ENCODE measurements around the gene LCE1A.
A peak's percentile ranks its signal among the peaks of the same experiment; 100 is the strongest.

Gene LCE1A, protein sequence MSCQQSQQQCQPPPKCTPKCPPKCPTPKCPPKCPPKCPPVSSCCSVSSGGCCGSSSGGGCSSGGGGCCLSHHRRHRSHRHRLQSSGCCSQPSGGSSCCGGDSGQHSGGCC

DNA sequence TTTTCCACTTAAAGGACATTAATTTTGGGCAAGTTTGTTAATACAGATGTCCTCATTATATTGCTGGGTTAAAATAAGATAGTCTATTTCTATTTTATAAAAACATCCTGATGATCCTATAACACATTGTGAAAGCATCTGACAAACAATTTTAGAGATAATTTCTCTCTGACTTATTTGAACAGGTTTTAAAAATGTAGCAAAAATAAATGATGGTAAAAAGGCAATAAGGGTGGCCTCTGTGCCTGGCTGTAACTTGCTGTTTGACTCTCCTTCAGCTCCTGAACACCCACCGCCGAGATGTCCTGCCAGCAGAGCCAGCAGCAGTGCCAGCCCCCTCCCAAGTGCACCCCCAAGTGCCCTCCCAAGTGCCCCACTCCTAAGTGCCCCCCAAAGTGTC, at the start of gene LCE1A:
TSS of gene LCE1A (plus strand) at position 301 of the 400 bp plus-strand sequence. CDS start at position 301, 0 bp downstream.
- DNase-seq = no peak

DNA sequence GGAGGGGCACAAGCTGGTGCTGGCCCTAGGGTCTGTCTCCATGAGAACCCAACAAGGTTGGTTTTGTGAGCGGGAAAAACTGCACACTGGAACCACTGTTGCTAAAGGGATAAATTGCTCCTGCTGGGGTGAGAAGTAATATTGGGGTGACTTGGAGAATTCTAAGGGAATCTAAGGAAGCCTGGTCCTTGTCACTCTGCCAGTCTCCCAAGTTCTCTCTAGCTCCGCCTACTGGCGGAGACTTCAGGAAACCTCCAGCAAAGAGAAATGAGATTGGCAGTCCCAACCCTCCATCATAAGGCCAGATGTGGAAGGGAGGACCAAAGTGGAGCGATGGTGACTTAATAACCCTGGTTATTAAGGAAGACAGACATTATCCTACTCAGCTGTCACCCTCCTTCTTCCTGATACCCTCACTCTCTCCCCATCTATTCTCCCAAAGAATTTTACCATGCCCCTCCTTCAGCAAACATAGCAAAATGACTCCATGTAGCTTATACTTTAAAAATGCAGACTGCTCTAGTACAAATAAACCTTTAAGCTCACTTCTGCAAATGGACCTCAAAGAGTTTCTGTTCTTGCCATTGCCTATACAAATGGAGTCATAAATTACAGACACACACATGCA, 49.6 kb upstream of the LCE1A start:
- DNase-seq = no peak

DNA sequence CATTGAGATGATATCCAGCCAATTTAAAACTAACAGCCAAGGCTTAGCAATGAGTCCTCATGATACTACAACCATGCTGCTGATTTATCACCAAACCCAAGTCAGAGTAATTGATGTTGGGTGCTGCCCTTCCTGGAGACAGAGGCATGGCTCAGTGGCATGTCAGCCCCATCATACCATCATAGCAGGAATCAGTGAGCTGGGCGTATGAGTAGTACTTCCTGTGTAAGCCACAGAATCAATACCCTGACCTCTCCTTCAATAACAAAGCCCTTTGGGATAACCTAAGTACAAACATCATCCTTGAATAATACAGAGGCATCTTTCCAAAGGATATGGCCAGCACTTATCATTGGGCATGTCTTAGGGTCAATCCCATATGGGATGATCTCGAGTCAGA, 44.2 kb upstream of the LCE1A start:
- no peak for DNase-seq

DNA sequence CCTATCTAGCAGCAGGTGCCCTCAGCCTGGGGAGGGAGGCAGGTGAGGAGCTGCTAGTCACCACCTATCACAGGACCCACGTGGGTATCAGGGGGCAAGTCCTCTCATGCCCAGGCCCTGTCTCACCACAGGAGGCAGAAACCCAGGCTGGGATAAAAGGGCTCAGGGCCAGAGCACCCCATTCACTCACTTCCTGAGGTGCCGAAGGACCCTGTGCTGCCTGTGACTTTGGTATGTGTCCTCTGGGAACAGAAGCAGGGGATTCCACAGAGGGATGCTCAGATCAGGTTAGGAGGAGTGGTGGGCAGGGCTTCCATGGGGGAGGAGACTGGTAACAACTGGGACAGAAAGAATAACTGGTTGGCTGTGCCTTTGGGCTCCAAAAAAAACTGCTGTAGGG, 41.2 kb upstream of the LCE1A start, which contains the start of gene LCE1E:
TSS of gene LCE1E (plus strand) at position 181 of the 400 bp plus-strand sequence. CDS start 1,043 bp downstream, outside the sequence.
- no peak for DNase-seq

DNA sequence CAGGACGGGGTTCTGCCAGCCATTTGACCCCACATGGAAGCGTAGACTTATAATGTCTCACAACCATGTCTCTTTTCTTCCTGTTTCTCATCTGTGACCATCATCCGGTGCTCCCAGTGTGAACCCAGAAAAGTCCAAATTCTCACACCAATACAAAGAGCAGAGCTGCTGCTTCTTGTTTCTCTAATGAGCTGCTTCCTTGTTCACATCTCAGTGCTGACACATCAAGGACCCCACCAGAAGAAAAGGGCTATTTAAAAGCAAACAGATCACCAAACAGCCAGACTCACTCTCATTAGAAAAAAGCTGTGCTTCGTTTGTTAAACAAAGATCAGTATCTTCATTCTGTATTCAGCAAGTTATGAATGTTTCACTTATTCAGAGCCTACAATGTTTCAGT, 31.6 kb upstream of the LCE1A start:
- DNase-seq = no peak

DNA sequence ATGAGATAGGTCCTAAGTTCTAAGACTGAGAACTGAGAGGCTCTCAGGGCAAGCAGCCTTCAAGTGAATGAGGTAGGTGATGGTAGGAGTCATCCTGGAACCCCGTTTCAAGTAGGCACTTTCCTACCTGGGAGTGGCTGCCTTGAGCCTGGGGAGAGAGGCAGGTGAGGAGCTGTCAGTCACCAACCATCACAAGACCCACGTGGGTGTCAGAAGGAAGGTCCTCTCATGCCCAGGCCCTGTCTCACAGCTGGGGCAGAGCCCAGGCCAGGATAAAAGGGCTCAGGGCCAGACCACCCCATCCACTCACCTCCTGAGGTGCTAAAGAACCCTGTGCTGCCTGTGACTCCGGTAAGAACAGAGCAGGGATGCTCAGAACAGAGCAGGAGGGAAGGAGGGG, 30.9 kb upstream of the LCE1A start, which contains the start of gene LCE1D:
TSS of gene LCE1D (plus strand) at position 301 of the 400 bp plus-strand sequence. CDS start 1,074 bp downstream, outside the sequence.
- DNase-seq = no peak

DNA sequence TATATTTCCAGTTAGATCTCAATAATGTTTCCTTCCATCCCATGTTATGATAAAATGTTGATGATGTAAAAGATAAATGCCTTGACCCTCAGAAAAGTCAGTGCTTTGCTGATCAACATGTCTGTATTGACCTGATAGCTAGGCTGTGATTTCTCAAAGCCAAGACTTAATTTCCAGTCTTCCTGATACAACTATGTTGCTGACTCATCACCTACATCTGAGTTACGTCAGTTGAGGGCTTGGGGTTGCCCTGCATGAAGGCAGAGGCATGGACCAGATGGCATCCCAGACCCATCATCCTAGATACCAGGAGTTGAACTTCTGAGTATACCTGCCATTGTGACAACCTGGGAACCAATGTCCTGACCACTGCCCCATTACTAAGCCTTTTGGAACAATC, 25.9 kb upstream of the LCE1A start:
- no peak for DNase-seq

DNA sequence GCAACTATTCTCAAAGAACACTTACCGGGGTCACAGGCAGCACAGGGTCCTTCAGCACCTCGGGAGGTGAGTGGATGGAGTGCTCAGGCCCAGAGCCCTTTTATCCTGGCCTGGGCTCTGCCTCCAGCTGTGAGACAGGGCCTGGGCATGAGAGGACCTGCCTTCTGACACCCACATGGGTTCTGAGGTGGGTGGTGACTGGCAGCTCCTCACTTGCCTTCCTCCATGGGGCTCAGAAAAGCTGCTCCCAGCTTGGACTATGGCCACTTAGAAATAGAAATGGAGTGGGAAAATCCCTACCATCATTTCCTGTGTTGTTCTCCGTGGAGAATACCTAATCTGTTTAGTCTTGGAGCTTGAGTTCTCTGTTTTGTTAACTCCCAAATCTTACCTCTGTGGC, 20.7 kb upstream of the LCE1A start, which contains the start of gene LCE1C:
TSS of gene LCE1C (minus strand) at position 76 of the 400 bp plus-strand sequence. CDS start 1,173 bp downstream, outside the sequence.
- DNase-seq = no peak

DNA sequence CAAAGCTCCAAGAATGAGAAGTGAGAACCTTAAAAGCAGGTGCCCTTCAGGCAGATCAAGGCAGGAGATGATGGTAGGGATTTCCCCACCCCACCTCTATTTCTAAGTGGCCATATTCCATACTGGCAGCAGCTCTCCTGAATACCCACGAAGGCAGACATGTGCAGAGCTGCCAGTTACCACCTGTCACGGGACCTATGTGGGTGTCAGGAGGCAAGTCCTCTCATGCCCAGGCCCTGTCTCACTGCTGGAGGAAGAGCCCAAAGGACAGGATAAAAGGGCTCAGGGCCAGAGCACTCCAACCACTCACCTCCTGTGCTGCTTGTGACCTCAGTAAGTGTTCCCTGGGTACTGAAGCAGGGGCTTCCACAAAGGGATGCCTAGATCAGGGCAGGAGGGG, 16.2 kb upstream of the LCE1A start:
- no peak for DNase-seq

DNA sequence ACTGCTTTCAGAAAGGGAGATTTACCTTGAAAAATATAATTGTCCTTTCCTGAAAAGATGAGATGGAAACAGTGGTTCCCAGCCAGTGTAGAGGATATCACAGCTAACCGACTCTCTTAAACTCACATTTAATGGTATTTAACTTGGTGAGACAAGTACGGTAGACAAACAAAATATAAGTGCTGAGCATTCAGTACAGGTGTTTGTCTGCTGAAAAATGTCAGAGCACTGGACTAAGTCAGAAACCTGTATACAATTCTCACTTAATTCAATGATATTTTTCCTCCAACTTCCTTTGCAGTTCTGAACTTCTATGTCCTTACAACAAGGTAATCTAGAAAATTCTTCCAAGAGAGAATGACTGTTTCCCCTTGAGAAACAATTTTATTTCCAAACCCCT, 15.6 kb upstream of the LCE1A start, which contains the start of gene LCE1B:
TSS of gene LCE1B (plus strand) at position 301 of the 400 bp plus-strand sequence. CDS start 476 bp downstream, outside the sequence.
- DNase-seq = no peak

DNA sequence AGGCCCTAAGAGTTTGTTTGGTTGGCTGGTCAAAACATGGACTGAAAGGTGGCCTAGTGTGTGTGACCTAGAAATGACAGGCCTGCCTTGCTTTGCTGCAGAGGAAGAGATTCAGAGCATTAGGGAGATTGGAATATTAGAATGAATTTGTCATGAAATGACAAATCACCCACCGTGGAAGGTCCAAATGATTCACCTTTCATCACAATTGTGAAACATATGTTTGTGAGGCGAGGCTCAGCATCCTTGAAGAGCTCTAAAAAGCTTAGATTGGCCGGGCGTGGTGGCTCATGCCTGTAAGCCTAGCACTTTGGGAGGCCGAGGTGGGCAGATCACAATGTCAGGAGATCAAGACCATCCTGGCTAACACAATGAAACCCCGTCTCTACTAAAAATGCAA, 10.0 kb upstream of the LCE1A start:
- no peak for DNase-seq

DNA sequence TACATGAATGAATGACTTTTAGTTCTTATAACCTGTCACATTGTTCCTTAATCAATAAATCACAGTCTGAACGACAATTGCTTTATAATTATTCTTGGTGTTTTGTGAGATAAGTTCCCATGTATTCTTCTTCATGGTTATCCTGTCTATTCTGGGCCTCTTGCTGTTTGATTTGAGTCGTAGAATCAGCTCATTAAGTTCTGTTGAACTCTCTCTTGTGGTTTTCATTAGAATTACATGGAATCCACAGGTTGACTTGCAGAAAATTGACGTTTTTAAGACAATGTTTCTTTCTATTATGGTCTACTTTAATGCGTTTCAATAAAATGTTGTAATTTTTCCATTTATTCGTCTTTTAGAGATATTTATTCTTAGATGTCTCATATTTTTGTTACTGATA, 4.0 kb upstream of the LCE1A start:
- DNase-seq = no peak

DNA sequence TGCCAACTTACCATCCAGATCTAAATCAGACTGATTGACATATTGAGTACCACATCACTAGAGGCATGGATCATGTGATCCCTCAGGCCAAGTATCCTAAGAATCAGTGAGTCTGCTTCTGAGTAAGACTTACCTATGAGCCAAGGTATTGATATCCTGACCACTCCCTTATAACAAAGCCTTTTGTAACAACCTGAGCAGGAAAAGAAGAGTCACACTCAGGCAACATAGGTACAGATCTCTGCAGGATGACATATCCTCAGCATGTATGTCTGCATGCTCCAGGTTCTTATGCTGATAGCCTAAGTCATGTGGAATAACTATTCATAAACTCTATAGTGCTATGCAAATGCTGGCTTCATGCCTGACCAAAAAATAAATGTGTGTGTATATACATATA, 2.3 kb upstream of the LCE1A start:
- no peak for DNase-seq

DNA sequence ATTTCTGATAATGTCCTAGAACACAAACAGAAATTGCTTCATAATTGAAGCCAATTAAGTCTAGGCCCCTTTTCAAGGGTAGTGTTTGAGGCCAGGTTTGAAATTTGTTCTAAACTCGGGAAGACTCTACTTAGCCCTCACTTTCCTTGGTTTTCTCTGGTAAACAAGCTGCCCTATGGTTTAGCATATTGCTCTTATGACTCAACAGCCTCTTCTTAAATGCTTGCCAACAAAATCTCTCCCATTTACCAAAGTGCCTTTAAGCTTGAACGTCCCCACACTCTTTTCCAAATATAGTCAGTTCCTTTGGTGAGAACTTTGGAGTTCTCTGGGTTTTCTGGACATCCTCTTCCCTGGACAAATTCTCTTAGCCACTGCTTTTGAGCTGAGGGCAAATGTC, 9.6 kb downstream of the LCE1A start:
- DNase-seq = no peak

DNA sequence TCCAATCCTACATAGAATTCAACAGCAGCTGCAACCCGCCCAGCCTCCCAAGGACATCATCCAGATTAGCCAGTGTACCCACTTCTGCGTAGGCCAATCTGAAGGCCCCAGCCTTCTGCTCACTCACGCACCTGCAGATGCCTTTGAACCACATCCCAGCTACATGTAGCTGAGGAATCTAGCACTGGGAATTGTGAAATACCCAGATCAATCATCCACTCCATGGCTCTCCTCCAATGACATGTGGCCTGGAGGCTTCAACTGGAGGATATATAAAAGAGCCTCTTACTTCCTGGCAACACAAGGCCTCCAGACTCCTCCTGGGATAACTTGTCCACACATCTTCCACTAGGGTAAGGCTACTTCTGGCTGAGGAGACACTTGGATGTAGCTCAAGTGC, 15.3 kb downstream of the LCE1A start, which contains the start of gene LCE6A:
TSS of gene LCE6A (plus strand) at position 301 of the 400 bp plus-strand sequence. CDS start 665 bp downstream, outside the sequence.
- DNase-seq = no peak

DNA sequence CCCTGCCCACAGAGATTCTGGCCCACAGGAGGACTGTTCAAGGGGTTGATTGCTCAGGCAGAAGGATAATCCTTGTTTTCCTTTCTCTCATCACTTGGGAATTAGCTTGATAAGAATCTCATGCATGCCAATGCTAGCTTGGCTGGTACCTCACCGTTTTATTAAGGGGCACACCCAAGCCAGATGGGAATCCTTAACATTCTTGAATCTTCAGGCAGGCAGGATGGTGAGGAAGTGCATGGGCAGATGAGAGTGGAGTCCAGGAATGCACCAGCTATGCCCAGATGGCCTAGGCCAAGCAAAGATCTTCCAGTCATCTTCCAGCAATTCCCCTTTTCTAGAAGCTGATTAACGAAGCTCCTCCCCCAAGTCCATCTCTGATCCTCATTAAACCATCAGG, 28.4 kb downstream of the LCE1A start:
- DNase-seq = no peak

DNA sequence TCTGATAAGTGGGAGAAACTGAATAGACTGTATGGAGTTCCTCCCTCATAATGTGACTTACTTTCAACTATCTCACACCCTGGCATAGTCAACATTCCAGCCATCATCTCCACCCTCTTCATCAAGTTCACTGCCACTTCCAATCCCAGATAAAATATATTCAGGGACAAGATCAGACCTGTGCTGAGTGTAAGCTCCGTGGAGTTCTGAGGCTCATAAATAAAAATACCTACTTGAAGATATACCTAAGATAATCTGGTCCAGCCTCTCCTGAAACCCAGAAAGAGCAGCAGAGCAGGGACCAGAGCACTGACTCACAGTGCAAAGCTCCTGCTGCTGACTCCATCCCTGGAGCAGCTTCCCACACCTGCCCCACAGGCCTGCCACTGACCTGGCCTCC, 30.8 kb downstream of the LCE1A start:
- DNase-seq = no peak

DNA sequence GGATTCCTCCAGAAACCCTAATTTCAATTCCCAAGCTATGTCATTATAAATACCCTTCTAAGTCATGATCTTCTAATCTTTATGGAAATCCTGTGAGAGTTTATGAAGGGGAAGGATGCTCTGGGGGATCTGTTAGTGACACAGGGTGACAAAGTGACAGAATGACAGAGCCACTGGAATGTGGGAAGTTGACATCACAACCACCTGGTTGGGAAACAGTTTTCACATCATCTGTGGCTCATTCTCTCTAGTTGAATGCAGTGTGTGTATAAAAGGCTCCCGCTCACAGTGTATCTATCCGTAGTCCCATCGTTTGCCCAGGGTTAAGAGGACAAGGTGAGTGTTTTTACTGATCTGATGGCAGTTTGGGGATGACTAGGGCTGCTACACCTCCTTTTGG, 32.4 kb downstream of the LCE1A start, which contains the start of gene LCE7A:
TSS of gene LCE7A (plus strand) at position 301 of the 400 bp plus-strand sequence. CDS start 702 bp downstream, outside the sequence.
- DNase-seq = no peak

DNA sequence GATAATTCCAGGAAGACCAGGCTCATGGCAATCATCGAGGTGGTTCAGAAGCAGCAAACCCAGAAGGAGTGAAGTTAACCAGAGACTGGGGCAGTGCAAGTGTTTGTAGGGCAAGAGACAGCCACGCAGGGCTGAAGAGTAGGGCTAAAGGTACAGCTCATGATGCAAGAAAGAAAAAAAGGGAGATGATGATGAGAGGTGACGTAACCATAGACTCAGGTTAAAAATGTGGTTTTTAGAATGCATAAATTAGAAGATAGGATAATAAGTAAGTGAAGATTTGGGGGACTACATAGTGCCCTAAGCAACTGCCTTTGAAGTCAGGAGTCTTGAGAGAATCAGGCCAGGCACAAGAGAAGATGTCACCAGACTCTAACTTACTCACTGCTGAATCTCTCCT, 32.9 kb downstream of the LCE1A start:
- no peak for DNase-seq

DNA sequence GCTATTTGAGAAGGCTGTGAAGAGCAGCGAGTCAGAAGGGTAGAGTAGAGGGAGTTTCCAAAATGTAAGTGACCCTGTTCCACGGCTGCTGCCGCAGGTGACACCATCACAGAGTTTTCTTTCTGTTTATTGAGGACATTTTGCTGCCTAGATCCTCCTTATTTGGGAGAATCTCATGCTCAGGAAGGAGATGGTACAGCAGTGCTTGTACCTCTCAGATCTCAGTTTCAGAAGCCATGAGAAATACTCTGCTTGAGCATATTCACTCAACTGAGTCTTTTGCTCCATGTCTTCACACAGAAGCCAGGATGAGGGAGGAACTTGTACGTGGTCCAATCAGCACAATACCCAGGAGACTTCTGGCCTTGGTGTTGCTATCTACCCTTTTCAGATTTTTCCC, 34.1 kb downstream of the LCE1A start:
- DNase-seq = no peak

DNA sequence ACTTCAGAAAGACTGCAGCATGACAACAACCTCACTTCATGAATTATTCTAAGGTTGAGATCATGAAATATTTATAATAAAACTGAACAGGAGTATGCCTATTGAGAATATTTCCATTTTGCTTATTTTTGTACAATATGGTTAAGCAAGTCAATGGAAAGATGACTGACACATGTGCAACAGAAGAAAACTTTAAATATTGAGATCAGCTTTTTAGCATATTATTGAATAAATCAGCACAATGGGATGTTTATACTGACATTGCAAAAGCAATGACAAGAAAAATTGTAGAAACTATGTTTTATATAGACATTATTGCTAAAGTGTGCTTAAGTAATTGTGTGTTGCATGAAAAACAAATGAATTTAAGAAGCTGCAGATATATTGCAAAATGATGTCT, 37.2 kb downstream of the LCE1A start:
- no peak for DNase-seq

DNA sequence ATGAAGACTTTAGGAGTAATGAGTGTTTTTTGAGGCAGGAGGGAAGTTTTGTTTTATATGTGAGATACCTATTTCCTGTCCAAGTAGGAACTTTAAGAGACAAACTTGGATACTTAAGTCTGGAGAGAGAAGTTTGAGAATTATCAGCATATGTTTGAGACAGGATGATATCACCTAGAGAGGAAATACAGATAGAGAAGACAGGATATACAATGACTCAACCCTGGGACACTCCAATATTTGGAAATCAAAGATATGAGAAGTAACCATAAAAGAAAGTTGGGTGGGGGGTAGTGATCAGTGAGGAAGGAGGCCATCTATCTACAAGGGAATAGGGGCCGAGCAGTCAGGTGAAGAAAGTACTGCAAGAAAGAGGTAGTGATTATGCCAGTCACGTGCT, 39.0 kb downstream of the LCE1A start:
- no peak for DNase-seq

DNA sequence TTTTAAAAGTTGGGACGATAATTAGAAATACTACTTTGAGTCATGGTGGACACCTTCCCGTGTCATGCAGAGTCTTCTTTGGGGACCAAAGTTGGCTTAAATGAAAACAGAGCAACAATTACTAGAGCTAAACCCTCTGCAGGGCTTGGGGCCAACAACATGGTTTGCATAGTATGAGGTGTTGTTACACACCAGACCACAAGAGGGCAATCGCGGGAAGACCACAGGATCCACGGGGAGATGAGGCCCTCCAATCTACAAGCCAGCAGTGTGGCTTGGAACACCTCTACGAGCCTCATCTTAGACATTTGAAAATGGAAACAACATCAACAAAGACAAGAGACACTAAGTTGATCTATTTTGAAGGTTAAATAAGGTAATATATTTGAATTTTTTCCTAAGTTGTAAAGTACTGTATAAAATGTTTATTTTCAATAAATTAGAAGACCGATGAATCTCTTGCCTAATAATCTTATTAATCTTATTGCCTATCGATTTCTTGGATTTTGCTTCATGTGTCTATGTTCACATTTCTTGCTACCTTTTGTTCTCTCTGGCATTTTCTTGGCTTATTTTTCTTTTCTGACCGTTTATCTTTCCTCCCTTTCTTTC, 42.6 kb downstream of the LCE1A start:
- DNase-seq = peak; percentile 33
